Psoas muscle (tissue), 8 donors: ENCODE results near the gene ODAD2. TPM values are rescaled to one million over a fixed set of nuclear protein-coding genes. Genes with fewer than 3 reads are reported as not detected.
"Not testable (repeated sequence)": the region's sequence is repeated elsewhere in the genome, so short reads cannot be mapped to it uniquely, and the experiment has no call there.

Source experiments
- ATAC-seq, 4 donors: fragments of 200-7000 bp; cut with Tn5 transposase; one replicate each; pipeline ENCODE4 v1.9.1; 2020; ENCODE audit warnings: moderate library complexity in 3 of 4, mild to moderate bottlenecking in 2 of 4
- DNase-seq, 2 donors: peaks; one replicate each; pipeline ENCODE4 v3.0.0-alpha.2; 2020
- H3K27ac ChIP-seq: fragments of 200-600 bp; one replicate; pipeline ENCODE4 v1.8.0; 2022
- H3K27me3 ChIP-seq, 3 donors: fragments of 200-600 bp in 1 of 3; one replicate each; pipeline versions ENCODE4 v1.6.1 to v1.8.0; 2013 to 2022; ENCODE audit warnings: low read length in 2 of 3, mild to moderate bottlenecking in 2 of 3, moderate library complexity in 1 of 3; ENCODE audit not compliant: insufficient read depth in 3 of 3
- H3K36me3 ChIP-seq, 2 donors: fragments of 200-600 bp in 1 of 2; one replicate each; pipeline versions ENCODE4 v1.6.1 to v1.8.0; 2013 to 2022; ENCODE audit warnings: low read depth in 1 of 2, mild to moderate bottlenecking in 1 of 2, moderate library complexity in 1 of 2; ENCODE audit not compliant: insufficient read depth in 1 of 2
- H3K4me1 ChIP-seq: fragments of 200-600 bp; one replicate; pipeline ENCODE4 v1.8.0; 2022
- H3K4me3 ChIP-seq: fragments of 200-600 bp; one replicate; pipeline ENCODE4 v1.8.0; 2022; ENCODE audit warnings: mild to moderate bottlenecking
- H3K9me3 ChIP-seq: fragments of 200-600 bp; one replicate; pipeline ENCODE4 v1.8.0; 2022
- CTCF ChIP-seq: fragments of 200-600 bp; IDR thresholded peaks from one replicate; pipeline ENCODE4 v1.8.0; 2022; ENCODE audit warnings: antibody characterized with exemption
- WGBS, 3 donors: extraction: QIAGEN DNeasy Blood & Tissue Kit; methylation state at CpG; one replicate each; pipeline versions ENCODE4 v1.1.6 to v1.1.7; 2013; 5-methylcytosine and 5-hydroxymethylcytosine counted together
- intact Hi-C, 2 donors: fragments of 100-400 bp; cut with DNase I; formaldehyde crosslinking; loops; one replicate each; pipeline versions ENCODE4 v1.11.0 to v1.14.2; 2022
- polyA plus RNA-seq, 3 donors: library from polyadenylated mRNA; stranded (reverse); fragments of 200-250 nt; gene quantifications; one replicate each; pipeline ENCODE4 v1.2.3, GENCODE V29; 2013
- total RNA-seq, 4 donors: library from RNA; stranded (reverse); fragmentation: NEBNext Ultra II Directional in 2 of 4; extraction: Animal tissue kit (Norgen Biotek cat#: 25700) in 2 of 4; gene quantifications; one replicate each; pipeline versions ENCODE4 v1.2.1 to v1.2.4, GENCODE V29; 2021 to 2023
- donor health status: healthy with polysubstance abuse.
- donor health status: DM: no; HTN: no; CAD: no; lungs with moderate emphysema.
- donor health status: Bipolar disorder and iron deficiency.
- donor health status: healthy.
- donor health status: DM: yes; HTN: yes; CAD: no.
- donor health status: DM: no; HTN: no; CAD: no.
- donor health status: DM: no; HTN: no; CAD: no.
- donor health status: DM: yes; HTN: yes; CAD: no.

Gene ODAD2
- total and polyA plus RNA-seq, 7 donors: 0.03 to 0.09 (median 0.08) TPM; not detected in 4

DNA sequence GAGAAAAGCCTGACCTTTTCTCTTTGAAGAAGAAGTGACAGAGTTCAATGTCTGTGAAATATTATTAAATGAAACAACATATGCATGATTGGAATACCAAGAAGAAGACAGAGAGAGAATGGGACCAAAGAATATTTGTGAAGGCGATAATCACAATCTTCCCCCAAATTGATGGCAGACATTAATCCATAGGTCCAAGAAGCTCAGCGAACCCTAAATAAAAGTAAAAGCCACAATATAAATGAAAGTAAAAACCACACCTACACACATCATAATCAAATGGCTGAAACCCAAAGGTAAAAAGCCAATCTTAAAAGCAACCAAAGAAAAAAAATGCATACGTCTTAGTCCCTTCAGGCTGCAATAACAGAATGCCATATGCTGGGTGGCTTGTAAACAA lies 84.0 kb downstream of the ODAD2 start:
- intact Hi-C loops: no loop called here
- no peak for DNase-seq
- Histone ChIP-seq H3K4me3 (no peak overlapping the region), H3K27ac (no peak overlapping the region), H3K27me3 (peaks cover 0 to 3% (median 0%) of the 10 kb centered on the region in 3 donors), H3K4me1 (no peaks in the 10 kb centered on the region), H3K36me3 (no peaks in the 10 kb centered on the region), H3K9me3 (no peaks in the 10 kb centered on the region)
- 87 to 98% (median 95%) methylated on average over 3 of the region's 3 CpGs for WGBS, 3 donors
- ATAC-seq: no peak
- no peak for TF ChIP-seq CTCF

DNA sequence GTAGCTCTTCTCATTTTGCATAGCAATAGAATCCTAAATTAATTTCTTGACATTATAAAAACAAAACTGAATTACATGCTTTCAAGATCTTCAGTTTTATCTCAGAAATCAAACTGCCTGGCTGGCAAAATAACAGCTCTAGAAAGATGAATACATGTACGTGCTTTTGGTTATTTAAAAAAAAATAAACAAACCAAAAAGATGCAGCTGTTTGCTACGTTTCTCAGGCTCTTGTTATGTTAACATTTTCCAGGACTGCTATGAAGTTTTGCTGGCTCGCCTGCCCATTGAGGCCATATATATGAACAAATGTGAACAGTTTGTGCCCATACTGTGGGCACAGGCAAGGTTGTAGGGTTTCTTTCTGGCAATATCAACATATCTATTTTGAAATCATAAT lies 86.6 kb downstream of the ODAD2 start:
- Histone ChIP-seq H3K4me3 (no peak overlapping the region), H3K27ac (no peak overlapping the region), H3K4me1 (no peaks in the 10 kb centered on the region), H3K36me3 (no peaks in the 10 kb centered on the region), H3K9me3 (no peaks in the 10 kb centered on the region), H3K27me3 (peaks cover 0 to 3% (median 0%) of the 10 kb centered on the region in 3 donors)
- intact Hi-C loops: no loop called here
- no peak for TF ChIP-seq CTCF
- ATAC-seq: no peak
- WGBS, 3 donors: 27 to 41% (median 34%) methylated on average over 3 of the region's 3 CpGs
- DNase-seq: no peak

GRCh38 chr10:27911539-27911938 lies 87.3 kb downstream of the ODAD2 start:
- no peaks in the 10 kb centered on the region for H3K9me3 ChIP-seq
- WGBS, 3 donors: 16 to 27% (median 18%) methylated on average over 4 of the region's 4 CpGs
- no peaks in the 10 kb centered on the region for H3K36me3 ChIP-seq
- no peak overlapping the region for H3K27ac ChIP-seq
- H3K27me3 ChIP-seq: peaks cover 0 to 3% (median 0%) of the 10 kb centered on the region in 3 donors
- no peak for DNase-seq
- H3K4me1 ChIP-seq: no peaks in the 10 kb centered on the region
- no peak overlapping the region for H3K4me3 ChIP-seq
- intact Hi-C loops: no loop called here
- no peak for TF ChIP-seq CTCF
- ATAC-seq: no peak

DNA sequence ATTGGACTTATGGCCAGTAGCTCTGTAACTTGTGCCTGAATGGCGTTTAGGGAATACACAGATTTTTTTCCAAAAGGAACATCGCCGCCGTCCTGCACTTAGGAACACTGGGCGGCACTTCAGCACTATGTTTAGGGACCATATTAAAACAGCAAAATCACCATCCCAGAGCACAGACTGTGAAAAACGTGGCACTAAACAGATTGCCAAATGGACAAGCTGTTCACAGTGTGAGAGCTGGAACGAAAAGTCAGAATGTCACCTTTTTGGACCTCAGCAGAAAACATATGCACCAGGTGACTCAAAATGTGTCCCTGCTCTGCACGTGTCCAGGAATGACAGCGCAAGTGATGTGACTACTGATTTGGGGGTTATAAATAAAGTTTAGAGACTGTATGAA lies 87.9 kb downstream of the ODAD2 start:
- H3K4me1 ChIP-seq: no peaks in the 10 kb centered on the region
- no peaks in the 10 kb centered on the region for H3K9me3 ChIP-seq
- no peak overlapping the region for H3K27ac ChIP-seq
- H3K27me3 ChIP-seq: peaks cover 0 to 3% (median 0%) of the 10 kb centered on the region in 3 donors
- 27 to 38% (median 29%) methylated on average over 9 of the region's 9 CpGs for WGBS, 3 donors
- no peak for DNase-seq
- intact Hi-C loops: no loop called here
- H3K36me3 ChIP-seq: no peaks in the 10 kb centered on the region
- ATAC-seq: no peak
- H3K4me3 ChIP-seq: no peak overlapping the region
- TF ChIP-seq CTCF: no peak

DNA sequence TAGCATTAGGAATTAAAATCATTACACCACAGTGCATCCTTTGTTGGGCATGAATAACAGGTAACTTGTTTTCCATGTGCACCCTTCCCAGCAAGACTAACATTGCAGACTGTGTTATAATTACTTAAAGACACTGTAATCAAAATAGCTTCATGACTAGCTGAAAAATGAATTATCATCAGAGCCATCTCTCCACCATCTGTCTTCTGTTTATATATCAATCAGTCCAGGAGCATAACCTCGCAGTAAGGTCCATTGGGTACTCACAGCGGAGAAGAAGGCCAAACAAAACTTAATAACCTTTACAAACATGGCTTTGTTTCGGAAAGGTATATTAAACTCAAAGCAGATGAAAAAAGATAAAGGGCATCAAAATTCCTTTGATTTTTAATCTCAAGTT lies 90.6 kb downstream of the ODAD2 start:
- intact Hi-C loops: no loop called here
- TF ChIP-seq CTCF: no peak
- Histone ChIP-seq H3K9me3 (no peaks in the 10 kb centered on the region), H3K27ac (no peak overlapping the region), H3K27me3 (peaks cover 0 to 3% (median 0%) of the 10 kb centered on the region in 3 donors), H3K4me1 (no peaks in the 10 kb centered on the region), H3K4me3 (no peak overlapping the region), H3K36me3 (no peaks in the 10 kb centered on the region)
- ATAC-seq: no peak
- 91 to 93% (median 92%) methylated on average over 3 of the region's 3 CpGs for WGBS, 3 donors
- DNase-seq: no peak

DNA sequence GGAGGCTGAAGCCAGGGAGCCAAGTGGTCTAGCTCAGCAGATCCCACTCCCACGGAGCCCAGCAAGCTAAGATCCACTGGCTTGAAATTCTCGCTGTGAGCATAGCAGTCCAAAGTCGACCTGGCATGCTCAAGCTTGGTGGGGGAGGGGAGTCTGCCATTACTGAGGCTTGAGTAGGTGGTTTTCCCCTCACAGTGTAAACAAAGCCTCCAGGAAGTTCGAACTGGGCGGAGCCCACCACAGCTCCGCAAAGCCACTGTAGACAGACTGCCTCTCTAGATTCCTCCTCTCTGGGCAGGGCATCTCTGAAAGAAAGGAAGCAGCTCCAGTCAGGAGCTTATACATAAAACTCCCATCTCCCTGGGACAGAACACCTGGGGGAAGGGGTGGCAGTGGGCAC lies 99.4 kb downstream of the ODAD2 start:
- H3K9me3 ChIP-seq, H3K4me1 ChIP-seq, ATAC-seq, H3K36me3 ChIP-seq, DNase-seq, H3K27me3 ChIP-seq, intact Hi-C loops, H3K27ac ChIP-seq, H3K4me3 ChIP-seq: not testable (repeated sequence)
- WGBS, 3 donors: 57 to 61% (median 61%) methylated on average over 6 of the region's 6 CpGs
